HG02678 (cell line): ENCODE measurements around the gene RAB40A.
"Not testable (repeated sequence)": the region's sequence is repeated elsewhere in the genome, so short reads cannot be mapped to it uniquely, and the experiment has no call there.

Source experiments
- ATAC-seq: cut with Tn5 transposase; IDR thresholded peaks from one replicate; pipeline ENCODE4 v1.9.1; 2021; ENCODE audit warnings: mild to moderate bottlenecking, moderate library complexity; ENCODE audit not compliant: unreplicated experiment

The RAB40A gene

GRCh38 chrX:103464774-103465117 is 54.5 kb downstream of the RAB40A start:
- ATAC-seq: peak; percentile 97

- peak; percentile 73 for ATAC-seq
These were observed 55.1 kb downstream of the RAB40A start for GRCh38 chrX:103464072-103464773.

DNA sequence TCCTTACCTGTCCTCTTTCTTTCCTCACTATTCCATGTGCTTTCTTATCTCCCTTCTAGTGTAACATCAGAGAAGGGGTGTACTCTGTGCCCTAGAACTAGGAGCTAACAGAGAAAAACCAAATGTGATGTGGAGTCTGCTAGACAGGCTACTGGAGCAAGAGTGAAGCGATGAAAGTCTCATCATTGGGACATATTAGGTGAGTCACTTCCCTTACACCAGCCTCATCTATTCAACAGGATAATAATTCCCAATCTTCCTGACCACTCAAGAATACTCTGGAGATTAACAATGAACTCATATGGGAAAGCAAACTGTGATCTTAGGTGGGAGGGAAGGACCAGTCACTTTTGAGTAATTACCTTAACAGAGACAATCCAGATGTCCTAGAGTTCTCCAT is 58.1 kb downstream of the RAB40A start:
- ATAC-seq: no peak

- not testable (repeated sequence) for ATAC-seq
These were observed 59.1 kb downstream of the RAB40A start for GRCh38 chrX:103460001-103460755.

DNA sequence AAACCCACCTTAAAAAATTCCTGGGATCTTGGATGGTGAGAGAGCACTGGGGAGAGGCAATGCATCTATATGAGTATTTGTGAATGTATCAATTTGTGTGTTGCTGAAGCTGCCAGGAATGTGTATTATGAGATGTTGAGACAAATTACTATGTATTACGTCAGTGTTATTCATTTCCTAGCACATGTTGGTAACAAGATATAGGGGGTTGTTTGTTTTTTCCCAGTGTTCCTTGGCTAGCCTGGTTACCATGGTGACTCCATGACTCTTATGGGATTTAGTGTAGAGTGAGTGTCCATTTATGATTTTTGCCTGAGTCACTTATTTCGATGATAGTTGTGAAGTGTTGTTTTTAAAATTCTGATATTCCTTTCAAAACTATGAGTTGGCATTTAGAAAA is 65.6 kb downstream of the RAB40A start:
- no peak for ATAC-seq
